ENCODE measurements around the gene DHFR.

DNA sequence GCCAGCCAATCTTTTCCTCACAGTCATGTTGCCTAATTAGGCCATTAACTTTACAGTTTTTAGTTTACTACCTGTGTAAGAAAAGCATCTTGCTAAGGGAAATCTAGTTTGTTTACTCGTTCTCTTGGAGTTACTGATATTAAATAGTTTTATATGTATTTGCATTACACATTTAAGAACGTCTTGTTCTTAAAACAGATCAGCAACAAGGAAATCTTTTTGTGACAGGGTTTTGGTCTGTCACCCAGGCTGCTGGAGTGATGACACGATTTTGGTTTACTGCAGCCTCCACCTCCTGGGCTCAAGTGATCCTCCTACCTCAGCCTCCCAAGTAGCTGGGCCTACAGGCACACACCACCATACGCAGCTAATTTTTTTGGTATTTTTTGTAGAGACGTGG lies 29.6 kb downstream of the DHFR start:
- TF ChIP-seq, protein P1, sequence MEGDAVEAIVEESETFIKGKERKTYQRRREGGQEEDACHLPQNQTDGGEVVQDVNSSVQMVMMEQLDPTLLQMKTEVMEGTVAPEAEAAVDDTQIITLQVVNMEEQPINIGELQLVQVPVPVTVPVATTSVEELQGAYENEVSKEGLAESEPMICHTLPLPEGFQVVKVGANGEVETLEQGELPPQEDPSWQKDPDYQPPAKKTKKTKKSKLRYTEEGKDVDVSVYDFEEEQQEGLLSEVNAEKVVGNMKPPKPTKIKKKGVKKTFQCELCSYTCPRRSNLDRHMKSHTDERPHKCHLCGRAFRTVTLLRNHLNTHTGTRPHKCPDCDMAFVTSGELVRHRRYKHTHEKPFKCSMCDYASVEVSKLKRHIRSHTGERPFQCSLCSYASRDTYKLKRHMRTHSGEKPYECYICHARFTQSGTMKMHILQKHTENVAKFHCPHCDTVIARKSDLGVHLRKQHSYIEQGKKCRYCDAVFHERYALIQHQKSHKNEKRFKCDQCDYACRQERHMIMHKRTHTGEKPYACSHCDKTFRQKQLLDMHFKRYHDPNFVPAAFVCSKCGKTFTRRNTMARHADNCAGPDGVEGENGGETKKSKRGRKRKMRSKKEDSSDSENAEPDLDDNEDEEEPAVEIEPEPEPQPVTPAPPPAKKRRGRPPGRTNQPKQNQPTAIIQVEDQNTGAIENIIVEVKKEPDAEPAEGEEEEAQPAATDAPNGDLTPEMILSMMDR (IDR thresholded peaks at IDR 0.05): no peak
- no peak for TF ChIP-seq EZH2 (IDR thresholded peaks at IDR 0.05; ENCODE audit: borderline replicate concordance, insufficient read depth, low read depth, low read length, poor library complexity, severe bottlenecking)

All from B cell (primary cell).